Gastroesophageal sphincter (tissue), 3 donors: ENCODE results near the gene FNDC10.

Experiments
- POLR2A ChIP-seq, 2 donors: fragments of 450-650 bp; IDR thresholded peaks; one replicate each; pipeline ENCODE4 v1.6.1; 2017; ENCODE audit warnings: antibody characterized with exemption in 2 of 2, mild to moderate bottlenecking in 2 of 2, moderate library complexity in 1 of 2
- TF ChIP-seq, protein P1 (sequence below), 4 experiments: fragments of 200-600 bp in 2 of 4; fragments of 450-650 bp in 2 of 4; sonication (generic) in 1 of 4; IDR thresholded peaks; one replicate each; pipeline ENCODE4 v1.5.1; 2017 to 2019; ENCODE audit warnings: antibody characterized with exemption in 4 of 4, mild to moderate bottlenecking in 2 of 4, moderate library complexity in 2 of 4

DNA sequence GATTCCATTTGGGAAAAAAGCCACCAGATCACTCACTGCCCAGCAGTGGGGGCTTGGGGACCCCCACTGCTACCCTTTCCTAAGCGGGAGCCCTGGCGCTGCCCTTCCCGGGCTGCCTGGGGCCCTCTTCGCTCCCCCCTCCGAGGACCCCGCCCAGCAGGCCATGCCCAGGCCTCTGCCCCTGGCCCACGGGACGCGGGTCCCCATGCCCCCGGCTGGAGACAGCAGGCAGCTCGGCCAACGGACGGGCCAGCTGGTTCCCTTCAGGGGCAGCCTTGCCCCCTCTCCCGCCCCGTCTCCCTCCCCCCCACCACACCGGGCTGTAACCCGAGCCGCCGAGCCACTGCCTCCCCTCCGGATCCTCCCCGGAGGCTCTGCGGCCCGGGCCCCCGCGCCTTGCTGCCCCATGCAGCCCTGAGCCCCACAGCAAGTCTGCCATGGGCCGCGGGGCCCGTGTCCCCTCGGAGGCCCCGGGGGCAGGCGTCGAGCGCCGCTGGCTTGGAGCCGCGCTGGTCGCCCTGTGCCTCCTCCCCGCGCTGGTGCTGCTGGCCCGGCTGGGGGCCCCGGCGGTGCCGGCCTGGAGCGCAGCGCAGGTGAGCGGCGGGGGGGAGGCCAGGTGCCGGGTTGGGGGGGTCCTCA lies 32.0 kb upstream of the FNDC10 start, which contains the start of gene MMP23B:
- no peak for TF ChIP-seq POLR2A (IDR thresholded peaks at IDR 0.05)
- TF ChIP-seq, protein P1, sequence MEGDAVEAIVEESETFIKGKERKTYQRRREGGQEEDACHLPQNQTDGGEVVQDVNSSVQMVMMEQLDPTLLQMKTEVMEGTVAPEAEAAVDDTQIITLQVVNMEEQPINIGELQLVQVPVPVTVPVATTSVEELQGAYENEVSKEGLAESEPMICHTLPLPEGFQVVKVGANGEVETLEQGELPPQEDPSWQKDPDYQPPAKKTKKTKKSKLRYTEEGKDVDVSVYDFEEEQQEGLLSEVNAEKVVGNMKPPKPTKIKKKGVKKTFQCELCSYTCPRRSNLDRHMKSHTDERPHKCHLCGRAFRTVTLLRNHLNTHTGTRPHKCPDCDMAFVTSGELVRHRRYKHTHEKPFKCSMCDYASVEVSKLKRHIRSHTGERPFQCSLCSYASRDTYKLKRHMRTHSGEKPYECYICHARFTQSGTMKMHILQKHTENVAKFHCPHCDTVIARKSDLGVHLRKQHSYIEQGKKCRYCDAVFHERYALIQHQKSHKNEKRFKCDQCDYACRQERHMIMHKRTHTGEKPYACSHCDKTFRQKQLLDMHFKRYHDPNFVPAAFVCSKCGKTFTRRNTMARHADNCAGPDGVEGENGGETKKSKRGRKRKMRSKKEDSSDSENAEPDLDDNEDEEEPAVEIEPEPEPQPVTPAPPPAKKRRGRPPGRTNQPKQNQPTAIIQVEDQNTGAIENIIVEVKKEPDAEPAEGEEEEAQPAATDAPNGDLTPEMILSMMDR (IDR thresholded peaks at IDR 0.05): no peak
